AG09319 (cell line): ENCODE results near the gene RPS6KA2.

Source experiments
- DNase-seq: peaks from one replicate; pipeline ENCODE4 v3.0.0-alpha.2; 2010; ENCODE audit warnings: low read depth; ENCODE audit errors: extremely low read depth
- CTCF ChIP-seq: IDR thresholded peaks from 2 replicates; pipeline ENCODE4 v1.5.1; 2011; ENCODE audit warnings: low read depth, mild to moderate bottlenecking, inconsistent platforms, low read length, moderate library complexity

The RPS6KA2 gene

GRCh38 chr6:166361077-166361429, 266.0 kb downstream of the RPS6KA2 start:
- no peak for DNase-seq
- TF ChIP-seq CTCF: no peak

GRCh38 chr6:166360243-166361076, 266.6 kb downstream of the RPS6KA2 start:
- no peak for TF ChIP-seq CTCF
- no peak for DNase-seq
